ENCODE measurements around the gene MRPS12.

MRPS12 gene

GRCh38 chr19:38913958-38914357 is 16.8 kb upstream of the MRPS12 start:
- no peak for TF ChIP-seq MYC (IDR thresholded peaks at IDR 0.05; ENCODE audit: low read depth, low read length)
- TF ChIP-seq CTCF (IDR thresholded peaks at IDR 0.05; ENCODE audit: low read depth, low read length) = no peak
- TF ChIP-seq POLR2A (IDR thresholded peaks at IDR 0.05; ENCODE audit: extremely low read depth, insufficient read length) = no peak
- TF ChIP-seq MAX (IDR thresholded peaks at IDR 0.05; ENCODE audit: low read depth, low read length) = no peak
- H3K4me3 ChIP-seq (ENCODE audit: low read depth, low read length) = no peak overlapping the region
- no peak for DNase-seq (ENCODE audit: low read depth)

GRCh38 chr19:38915329-38916321 is 15.1 kb upstream of the MRPS12 start:
- no peak for TF ChIP-seq MAX (IDR thresholded peaks at IDR 0.05; ENCODE audit: low read depth, low read length)
- TF ChIP-seq MYC (IDR thresholded peaks at IDR 0.05; ENCODE audit: low read depth, low read length) = no peak
- no peak for TF ChIP-seq CTCF (IDR thresholded peaks at IDR 0.05; ENCODE audit: low read depth, low read length)
- no peak for TF ChIP-seq POLR2A (IDR thresholded peaks at IDR 0.05; ENCODE audit: extremely low read depth, insufficient read length)
- no peak for DNase-seq (ENCODE audit: low read depth)
- no peak overlapping the region for H3K4me3 ChIP-seq (ENCODE audit: low read depth, low read length)

GRCh38 chr19:38917516-38917915 is 13.2 kb upstream of the MRPS12 start:
- TF ChIP-seq CTCF (IDR thresholded peaks at IDR 0.05; ENCODE audit: low read depth, low read length) (no peak), MYC (IDR thresholded peaks at IDR 0.05; ENCODE audit: low read depth, low read length) (no peak), POLR2A (IDR thresholded peaks at IDR 0.05; ENCODE audit: extremely low read depth, insufficient read length) (no peak), MAX (IDR thresholded peaks at IDR 0.05; ENCODE audit: low read depth, low read length) (no peak)
- DNase-seq (ENCODE audit: low read depth) = no peak

GRCh38 chr19:38917921-38918491 is 12.7 kb upstream of the MRPS12 start:
- no peak for TF ChIP-seq MYC (IDR thresholded peaks at IDR 0.05; ENCODE audit: low read depth, low read length)
- no peak for TF ChIP-seq POLR2A (IDR thresholded peaks at IDR 0.05; ENCODE audit: extremely low read depth, insufficient read length)
- TF ChIP-seq MAX (IDR thresholded peaks at IDR 0.05; ENCODE audit: low read depth, low read length) = no peak
- no peak for TF ChIP-seq CTCF (IDR thresholded peaks at IDR 0.05; ENCODE audit: low read depth, low read length)
- H3K4me3 ChIP-seq (ENCODE audit: low read depth, low read length) = no peak overlapping the region
- DNase-seq (ENCODE audit: low read depth) = no peak

More at GRCh38 chr19:38917516-38917915, 13.2 kb upstream of the MRPS12 start:
- no peak overlapping the region for H3K4me3 ChIP-seq (ENCODE audit: low read depth, low read length)

GRCh38 chr19:38918526-38918925 is 12.2 kb upstream of the MRPS12 start:
- H3K4me3 ChIP-seq (ENCODE audit: low read depth, low read length) = no peak overlapping the region
- no peak for DNase-seq (ENCODE audit: low read depth)
- TF ChIP-seq POLR2A (IDR thresholded peaks at IDR 0.05; ENCODE audit: extremely low read depth, insufficient read length) (no peak), CTCF (IDR thresholded peaks at IDR 0.05; ENCODE audit: low read depth, low read length) (no peak), MAX (IDR thresholded peaks at IDR 0.05; ENCODE audit: low read depth, low read length) (no peak), MYC (IDR thresholded peaks at IDR 0.05; ENCODE audit: low read depth, low read length) (no peak)

All from NB4 (cell line).